Endothelial cell of umbilical vein (primary cell): ENCODE results near the gene GNB1L. TPM values are rescaled to one million over a fixed set of nuclear protein-coding genes. Genes with fewer than 3 reads are reported as not detected.

Experiments
- BruUV-seq: library from RNA; stranded (reverse); fragments of 400-500 nt; replicated peaks from 2 replicates; lab custom pipeline; 2021; lab: Mats Ljungman, UMichigan
- CTCF ChIA-PET: fragments of 300-600, 350-600 bp; sonication (Branson Sonifier 250); formaldehyde crosslinking; loops from one replicate; lab custom pipeline; 2021; ENCODE audit warnings: antibody characterized with exemption, inconsistent platforms; lab: Charles Lee
- POLR2A ChIA-PET: fragments of 300-600, 350-600 bp; sonication (Branson Sonifier 250); formaldehyde crosslinking; loops from one replicate; lab custom pipeline; 2021; ENCODE audit warnings: antibody characterized with exemption, inconsistent platforms; lab: Charles Lee
- DNase-seq: peaks from one replicate; pipeline ENCODE4 v3.0.0-alpha.2; 2011; ENCODE audit warnings: low read depth, low spot score
- FAIRE-seq: peaks from 2 replicates; lab custom pipeline; 2011; peaks lifted over from hg19 to GRCh38; lab: Jason Lieb, UNC
- H2AFZ ChIP-seq: 2 replicates; pipeline ENCODE4 v1.6.0; 2012; ENCODE audit warnings: low read depth, low read length, control low read depth, inconsistent platforms
- H3K27ac ChIP-seq: 2 replicates; pipeline ENCODE4 v1.5.1; 2011; ENCODE audit warnings: low read depth, mild to moderate bottlenecking, control low read depth, low read length, moderate library complexity; ENCODE audit not compliant: insufficient read depth
- H3K27me3 ChIP-seq, 2 experiments: 2 replicates each; pipeline versions ENCODE4 v1.6.0 to v1.6.1; 2011; ENCODE audit warnings: low read length in 2 of 2, mixed read lengths in 1 of 2; ENCODE audit not compliant: control insufficient read depth in 2 of 2, insufficient read depth in 2 of 2
- H3K36me3 ChIP-seq, 2 experiments: 2 replicates in 1 of 2; 3 replicates in 1 of 2; pipeline ENCODE4 v1.5.1; 2011; ENCODE audit warnings: low read length in 2 of 2, mild to moderate bottlenecking in 1 of 2, moderate library complexity in 1 of 2; ENCODE audit not compliant: control insufficient read depth in 2 of 2, insufficient read depth in 2 of 2; ENCODE audit errors: extremely low read depth in 1 of 2
- H3K4me1 ChIP-seq: 3 replicates; pipeline ENCODE4 v1.5.1; 2011; ENCODE audit warnings: mild to moderate bottlenecking, low read length; ENCODE audit not compliant: control insufficient read depth, insufficient read depth; ENCODE audit errors: extremely low read depth
- H3K4me2 ChIP-seq: 2 replicates; pipeline ENCODE4 v1.6.1; 2011; ENCODE audit warnings: low read length, control low read depth, mixed read lengths; ENCODE audit not compliant: insufficient read depth
- H3K4me3 ChIP-seq, 3 experiments: fragments of 200-600 bp in 1 of 3; sonication (generic), shearing (Covaris generic) in 1 of 3; replicated peaks in 1 of 3; 2 replicates each; pipeline ENCODE4 v1.5.1; 2011 to 2016; ENCODE audit warnings: control low read depth in 3 of 3, low read length in 3 of 3, mild to moderate bottlenecking in 2 of 3, inconsistent platforms in 1 of 3, low read depth in 1 of 3, moderate library complexity in 1 of 3; ENCODE audit not compliant: insufficient read depth in 1 of 3
- H3K79me2 ChIP-seq: 2 replicates; pipeline ENCODE4 v1.6.0; 2012; ENCODE audit warnings: low read length, inconsistent platforms; ENCODE audit not compliant: control insufficient read depth, insufficient read depth
- H3K9ac ChIP-seq: replicated peaks from 2 replicates; pipeline ENCODE3; 2011; ENCODE audit warnings: low read length, control low read depth; ENCODE audit not compliant: insufficient read depth; ENCODE audit errors: extremely low read depth
- H3K9me1 ChIP-seq: replicated peaks from 3 replicates; pipeline ENCODE4 v1.6.0; 2011; ENCODE audit warnings: mild to moderate bottlenecking, low read length; ENCODE audit not compliant: control insufficient read depth, insufficient read depth; ENCODE audit errors: extremely low read depth
- H3K9me3 ChIP-seq: replicated peaks from 2 replicates; pipeline ENCODE4 v1.5.1; 2012; ENCODE audit warnings: low read length, inconsistent platforms; ENCODE audit not compliant: control insufficient read depth, insufficient read depth
- H4K20me1 ChIP-seq: replicated peaks from 2 replicates; pipeline ENCODE3; 2011; ENCODE audit warnings: mild to moderate bottlenecking, low read length; ENCODE audit not compliant: control insufficient read depth, insufficient read depth; ENCODE audit errors: extremely low read depth
- CTCF ChIP-seq, 2 donors: IDR thresholded peaks; 1 replicate in 1 of 2; 2 replicates in 1 of 2; pipeline ENCODE4 v1.5.1; 2011; ENCODE audit warnings: low read length in 2 of 2, mild to moderate bottlenecking in 2 of 2, moderate library complexity in 2 of 2, control low read depth in 1 of 2, inconsistent platforms in 1 of 2, low read depth in 1 of 2; ENCODE audit not compliant: insufficient read depth in 1 of 2; ENCODE audit errors: extremely low read depth in 1 of 2
- EZH2 ChIP-seq: IDR thresholded peaks from 2 replicates; pipeline ENCODE4 v1.6.1; 2012; ENCODE audit warnings: borderline replicate concordance, low read depth, mild to moderate bottlenecking, moderate library complexity, low read length, inconsistent platforms; ENCODE audit not compliant: severe bottlenecking
- FOS ChIP-seq: IDR thresholded peaks from 2 replicates; pipeline ENCODE4 v1.6.1; 2011; ENCODE audit warnings: mild to moderate bottlenecking, low read length, moderate library complexity, borderline replicate concordance; ENCODE audit not compliant: insufficient read depth
- GATA2 ChIP-seq: IDR thresholded peaks from 2 replicates; pipeline ENCODE4 v1.7.0; 2011; ENCODE audit warnings: low read depth, mild to moderate bottlenecking, moderate library complexity, mixed read lengths, low read length; ENCODE audit not compliant: insufficient read length, insufficient read depth
- JUN ChIP-seq: IDR thresholded peaks from 2 replicates; pipeline ENCODE4 v1.6.1; 2011; ENCODE audit warnings: borderline replicate concordance, low read depth; ENCODE audit not compliant: insufficient read length, insufficient read depth
- MAX ChIP-seq: IDR thresholded peaks from 2 replicates; pipeline ENCODE4 v1.6.1; 2011; ENCODE audit not compliant: insufficient read depth, insufficient read length
- MYC ChIP-seq: IDR thresholded peaks from one replicate; pipeline ENCODE4 v1.6.1; 2011; ENCODE audit warnings: mild to moderate bottlenecking, low read depth, low read length
- POLR2A ChIP-seq: IDR thresholded peaks from 2 replicates; pipeline ENCODE4 v1.6.1; 2012; ENCODE audit warnings: low read depth, mild to moderate bottlenecking, control low read depth, low read length
- POLR2AphosphoS5 ChIP-seq: IDR thresholded peaks from 2 replicates; pipeline ENCODE4 v1.6.1; 2012; ENCODE audit warnings: low read depth, mild to moderate bottlenecking, control low read depth, low read length, moderate library complexity; ENCODE audit not compliant: insufficient read depth
- dilution Hi-C: fragments of 300-500 bp; cut with MboI; formaldehyde crosslinking; loops from one replicate; pipeline ENCODE4 v1.15.0; 2019; ENCODE audit warnings: low sequenced_read_pairs; ENCODE audit not compliant: extremely low pct_ligation_motif_present
- intact Hi-C: fragments of 100-400 bp; cut with micrococcal nuclease; formaldehyde crosslinking; loops from one replicate; pipeline ENCODE4 v1.10.0; 2022
- polyA plus RNA-seq, 4 experiments: library from polyadenylated mRNA; depleted of rRNA in 3 of 4; stranded (reverse) in 3 of 4; unstranded in 1 of 4; fragments of >200 nt; gene quantifications; 2 replicates each; pipeline versions ENCODE4 v1.2.1 to v1.2.3, GENCODE V29; 2011 to 2012; ENCODE audit warnings: missing spikeins in 1 of 4
- total RNA-seq: library from RNA; stranded (reverse); gene quantifications from 2 replicates; pipeline ENCODE4 v1.2.3, GENCODE V29; 2021

Gene GNB1L
- total and polyA plus RNA-seq, 2 donors (not counting 3 experiments of a cell fraction or from before 2014, with no cell fraction given): 5.4 to 5.9 TPM

- no peaks in the 10 kb centered on the region for H3K9me1 ChIP-seq
- no peak overlapping the region for H3K4me3 ChIP-seq
- dilution Hi-C loops: no loop called here
- peaks cover 33% of the 10 kb centered on the region for H3K79me2 ChIP-seq
- TF ChIP-seq FOS: no peak
- TF ChIP-seq MYC: no peak
- no peak for TF ChIP-seq JUN
- no peak for TF ChIP-seq MAX
- TF ChIP-seq CTCF (IDR thresholded peaks at IDR 0.05; ENCODE audit: extremely low read depth in 1 of 2, insufficient read depth in 1 of 2, low read depth in 1 of 2, low read length in 2 of 2): no peak
- TF ChIP-seq EZH2: no peak
- peak; percentile 2 for TF ChIP-seq POLR2A
- no peak for TF ChIP-seq POLR2AphosphoS5
- no peak for TF ChIP-seq GATA2
- ChIA-PET CTCF (no interaction called here), POLR2A (interaction anchor here (0.6 kb wide), 1 partner anchor 15 kb away, joined by 5 read pairs; no protein-coding TSS in a partner anchor)
- H3K4me2 ChIP-seq: no peak overlapping the region
- no peaks in the 10 kb centered on the region for H3K27me3 ChIP-seq
- FAIRE-seq (no peak), DNase-seq (no peak)
- H3K4me1 ChIP-seq: peaks cover 69% of the 10 kb centered on the region
- no peaks in the 10 kb centered on the region for H3K9me3 ChIP-seq
- peak overlapping the region; percentile 26 for H3K9ac ChIP-seq
- H2AFZ ChIP-seq: no peak overlapping the region
- TSS peak; percentile 84 for BruUV-seq
- peak overlapping the region; percentile 94 for H3K27ac ChIP-seq
- intact Hi-C loops: no loop called here
- no peaks in the 10 kb centered on the region for H4K20me1 ChIP-seq
- peaks cover 5 to 9% of the 10 kb centered on the region in 2 experiments for H3K36me3 ChIP-seq
These were observed 28.0 kb upstream of the GNB1L start for GRCh38 chr22:19882446-19883381.
